Small intestine (tissue), 16 donors: ENCODE results near the gene SMPX. TPM values are rescaled to one million over a fixed set of nuclear protein-coding genes. Genes with fewer than 3 reads are reported as not detected.

Experiments
- DNase-seq, 2 donors: peaks; one replicate each; pipeline versions ENCODE4 v3.0.0 to v3.0.0-alpha.2; 2013
- FAIRE-seq: peaks from 2 replicates; lab custom pipeline; 2012; peaks lifted over from hg19 to GRCh38; lab: Jason Lieb, UNC
- H3K27ac ChIP-seq, 3 donors: one replicate each; pipeline ENCODE4 v1.5.1; 2013; ENCODE audit warnings: low read length in 2 of 3, mild to moderate bottlenecking in 2 of 3, control low read depth in 1 of 3, inconsistent platforms in 1 of 3, low read depth in 1 of 3, moderate library complexity in 1 of 3
- H3K27me3 ChIP-seq, 3 donors: one replicate each; pipeline ENCODE4 v1.6.1; 2013; ENCODE audit warnings: low read length in 3 of 3, inconsistent platforms in 1 of 3; ENCODE audit not compliant: control insufficient read depth in 3 of 3, insufficient read depth in 3 of 3
- H3K36me3 ChIP-seq, 3 donors: one replicate each; pipeline ENCODE4 v1.6.1; 2013; ENCODE audit warnings: low read length in 3 of 3, inconsistent platforms in 1 of 3, low read depth in 1 of 3, mild to moderate bottlenecking in 1 of 3, moderate library complexity in 1 of 3; ENCODE audit not compliant: control insufficient read depth in 3 of 3, insufficient read depth in 2 of 3
- H3K4me1 ChIP-seq, 3 donors: one replicate each; pipeline ENCODE4 v1.6.1; 2013; ENCODE audit warnings: low read length in 2 of 3, inconsistent platforms in 1 of 3, low read depth in 1 of 3, mild to moderate bottlenecking in 1 of 3, moderate library complexity in 1 of 3; ENCODE audit not compliant: control insufficient read depth in 3 of 3, insufficient read depth in 2 of 3
- H3K4me3 ChIP-seq, 3 donors: one replicate each; pipeline ENCODE4 v1.5.1; 2013; ENCODE audit warnings: low read length in 3 of 3, control low read depth in 1 of 3, inconsistent platforms in 1 of 3, low read depth in 1 of 3, mild to moderate bottlenecking in 1 of 3, moderate library complexity in 1 of 3
- H3K9me3 ChIP-seq, 2 donors: one replicate each; pipeline ENCODE4 v1.6.1; 2013; ENCODE audit warnings: low read depth in 1 of 2, low read length in 1 of 2; ENCODE audit not compliant: control insufficient read depth in 2 of 2, insufficient read depth in 1 of 2
- WGBS, 3 donors: extraction: QIAGEN DNeasy Blood & Tissue Kit; methylation state at CpG; one replicate each; pipeline ENCODE4 v1.1.7; 2013; 5-methylcytosine and 5-hydroxymethylcytosine counted together
- long read RNA-seq, 10 donors: transcript quantifications; one replicate each; lab custom pipeline, GENCODE V29; 2026
- polyA plus RNA-seq, 4 donors: library from polyadenylated mRNA; stranded (reverse) in 3 of 4; unstranded in 1 of 4; fragments of 200-250 nt in 3 of 4; fragments of 120-200 nt in 1 of 4; gene quantifications; one replicate each; pipeline versions ENCODE4 v1.2.1 to v1.2.3, GENCODE V29; 2013
- donor health status: healthy with polysubstance abuse.
- donor health status: control.
- donor health status: control.
- donor health status: Bipolar disorder and iron deficiency.
- donor health status: healthy.

SMPX gene
- 1 to 10 TPM in 1 of 4 donors, under 1 TPM in 2, not detected in 1; 0.24 to 4.1 (median 0.78) TPM for polyA plus RNA-seq
- long read RNA-seq, donor 1, partial matches to known transcripts: 0 of 2 reads
- long read RNA-seq, donor 1, other reads (novel, unspliced or antisense): 0 of 2 reads
- long read RNA-seq, donor 2: 0 reads
- long read RNA-seq, donor 3, partial matches to known transcripts: 0 of 1 reads
- long read RNA-seq, donor 3, other reads (novel, unspliced or antisense): 0 of 1 reads
- long read RNA-seq, donor 4: 0 reads
- long read RNA-seq, donor 5, partial matches to known transcripts: 0 of 1 reads
- long read RNA-seq, donor 5, other reads (novel, unspliced or antisense): 0 of 1 reads
- long read RNA-seq, donor 6, partial matches to known transcripts: 0 of 1 reads
- long read RNA-seq, donor 6, other reads (novel, unspliced or antisense): 0 of 1 reads
- long read RNA-seq, donor 7, transcript SMPX-204 (5 exons, 767 nt): minor isoform, 5 of 597 reads
- long read RNA-seq, donor 7, transcript SMPX-203 (5 exons, 891 nt): major isoform, 435 of 597 reads
- long read RNA-seq, donor 7, partial matches to known transcripts: 157 of 597 reads
- long read RNA-seq, donor 7, other reads (novel, unspliced or antisense): 0 of 597 reads
- long read RNA-seq, donor 8, transcript SMPX-203 (5 exons, 891 nt): major isoform, 10 of 10 reads
- long read RNA-seq, donor 8, partial matches to known transcripts: 0 of 10 reads
- long read RNA-seq, donor 8, other reads (novel, unspliced or antisense): 0 of 10 reads
- long read RNA-seq, donor 9: 0 reads
- long read RNA-seq, donor 10, partial matches to known transcripts: 0 of 3 reads
- long read RNA-seq, donor 10, other reads (novel, unspliced or antisense): 0 of 3 reads

DNA sequence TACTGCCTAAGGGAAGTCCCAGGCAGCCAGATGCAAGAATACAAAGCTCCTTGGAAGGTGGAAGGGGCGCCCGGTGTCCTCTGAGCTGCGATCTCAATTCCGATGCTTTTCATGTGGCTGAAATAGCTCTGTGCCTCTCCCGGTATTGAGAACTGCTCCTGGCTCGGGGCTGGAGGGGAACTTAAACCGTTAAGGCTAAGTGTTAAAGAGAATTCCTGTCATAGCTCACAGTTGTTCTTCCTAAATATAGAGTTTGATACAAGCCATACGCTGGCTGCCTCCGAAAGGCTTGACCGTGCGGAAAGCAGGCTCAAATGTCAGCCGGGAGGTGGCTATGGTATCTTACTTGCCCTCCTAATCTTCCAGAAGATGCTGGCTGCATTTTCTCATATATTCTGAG is at the start of gene SMPX:
Gene SMPX (minus strand): TSS at position 157 of the 400 bp plus-strand sequence. CDS start 3,826 bp downstream, outside the sequence.
- H3K27ac ChIP-seq: no peak within 1 kb of the TSS
- FAIRE-seq (no peak), DNase-seq (no peak)
- H3K4me3 ChIP-seq: no peak within 1 kb of the TSS
- H3K27me3 ChIP-seq: no peaks in the 10 kb centered on the region
- no peaks in the 10 kb centered on the region for H3K36me3 ChIP-seq
- no peaks in the 10 kb centered on the region for H3K4me1 ChIP-seq
- 69 to 92% (median 80%) methylated on average over 12 of the region's 12 CpGs for WGBS, 3 donors
- no peaks in the 10 kb centered on the region for H3K9me3 ChIP-seq

- Histone ChIP-seq H3K4me3 (no peak overlapping the region), H3K36me3 (no peaks in the 10 kb centered on the region), H3K27me3 (no peaks in the 10 kb centered on the region), H3K27ac (no peak overlapping the region), H3K4me1 (peaks cover 0 to 15% (median 0%) of the 10 kb centered on the region in 3 donors), H3K9me3 (peaks cover 0 to 4% of the 10 kb centered on the region in 2 donors)
- DNase-seq (peak; percentile 9 to 27), FAIRE-seq (no peak)
Measured at GRCh38 chrX:21806691-21807090, 48.8 kb upstream of the SMPX start.

DNA sequence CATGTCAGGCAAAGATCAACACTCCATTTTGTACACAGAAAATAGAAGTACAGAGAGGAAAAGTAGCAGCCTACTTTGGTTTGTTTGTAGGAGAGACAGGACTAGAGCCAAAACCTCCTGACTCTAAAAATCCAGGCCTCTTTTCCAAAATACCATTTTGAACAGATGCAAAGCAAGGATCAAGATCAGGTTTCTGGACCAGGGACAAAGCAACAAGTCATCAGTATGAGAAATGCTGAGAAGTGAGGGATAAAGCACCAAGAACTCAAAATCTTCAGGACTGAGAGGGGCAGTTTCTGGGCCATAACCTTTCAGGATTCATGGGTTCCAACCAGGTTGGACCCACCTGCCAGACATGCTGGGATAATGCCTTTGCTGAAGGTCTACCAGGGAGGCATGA is 44.9 kb upstream of the SMPX start:
- H3K27ac ChIP-seq: no peak overlapping the region
- peaks cover 0 to 2% (median 0%) of the 10 kb centered on the region in 3 donors for H3K27me3 ChIP-seq
- no peak overlapping the region for H3K4me3 ChIP-seq
- DNase-seq (no peak), FAIRE-seq (no peak)
- peaks cover 0 to 25% (median 0%) of the 10 kb centered on the region in 3 donors for H3K4me1 ChIP-seq
- no peaks in the 10 kb centered on the region for H3K9me3 ChIP-seq
- no peaks in the 10 kb centered on the region for H3K36me3 ChIP-seq

DNA sequence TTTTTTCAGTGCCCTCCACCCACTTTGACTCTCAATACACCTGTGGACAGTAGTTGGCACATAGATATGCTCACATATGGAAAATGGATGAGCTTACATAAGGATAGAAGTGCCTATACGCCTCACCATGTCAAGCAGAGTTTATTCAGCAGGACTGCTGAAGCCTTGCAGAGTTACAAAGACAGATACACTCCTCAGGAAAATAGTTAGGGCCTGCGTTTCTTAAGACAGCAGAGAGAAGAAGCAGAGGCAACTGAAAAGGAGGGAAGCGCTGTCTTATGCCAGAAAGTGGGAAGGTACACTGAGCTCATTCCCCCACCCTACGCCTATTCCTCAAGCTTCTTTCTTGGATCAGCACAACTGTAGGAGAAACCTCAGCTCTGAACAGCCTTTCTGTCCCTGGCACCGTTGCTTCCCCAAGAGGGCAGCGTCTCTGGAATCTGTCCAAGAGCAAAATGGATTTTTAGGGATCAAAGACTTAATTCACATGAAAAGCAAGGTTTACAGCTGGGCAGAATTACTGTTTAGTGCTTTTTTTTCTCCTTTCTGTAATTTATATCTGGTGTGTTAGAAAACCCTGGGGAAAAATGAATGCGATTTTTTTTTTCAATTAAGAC is 44.2 kb upstream of the SMPX start:
- no peaks in the 10 kb centered on the region for H3K36me3 ChIP-seq

GRCh38 chrX:21800344-21800770 is 42.4 kb upstream of the SMPX start:
- 0 to 15% (median 9%) methylated on average over 1 of the region's 1 CpG for WGBS, 3 donors
- FAIRE-seq (no peak), DNase-seq (no peak)
- no peak overlapping the region for H3K4me3 ChIP-seq
- H3K4me1 ChIP-seq: peaks cover 0 to 25% (median 0%) of the 10 kb centered on the region in 3 donors
- H3K27ac ChIP-seq: no peak overlapping the region
- no peaks in the 10 kb centered on the region for H3K9me3 ChIP-seq
- H3K27me3 ChIP-seq: peaks cover 0 to 2% (median 0%) of the 10 kb centered on the region in 3 donors
- no peaks in the 10 kb centered on the region for H3K36me3 ChIP-seq

More for the DNA sequence above, 44.2 kb upstream of the SMPX start:
- WGBS, 3 donors: 47 to 58% (median 48%) methylated on average over 7 of the region's 7 CpGs
- H3K4me3 ChIP-seq: no peak overlapping the region
- FAIRE-seq (no peak), DNase-seq (no peak)
- peaks cover 0 to 2% (median 0%) of the 10 kb centered on the region in 3 donors for H3K27me3 ChIP-seq
- peaks cover 0 to 25% (median 0%) of the 10 kb centered on the region in 3 donors for H3K4me1 ChIP-seq
- H3K9me3 ChIP-seq: no peaks in the 10 kb centered on the region
- peak overlapping the region in 1 of 3 donors; percentile 4 for H3K27ac ChIP-seq

- Histone ChIP-seq H3K4me3 (no peak overlapping the region), H3K9me3 (no peaks in the 10 kb centered on the region), H3K27ac (no peak overlapping the region), H3K36me3 (no peaks in the 10 kb centered on the region), H3K4me1 (peaks cover 0 to 25% (median 0%) of the 10 kb centered on the region in 3 donors), H3K27me3 (peaks cover 0 to 2% (median 0%) of the 10 kb centered on the region in 3 donors)
- WGBS, 3 donors: 76 to 92% (median 81%) methylated on average over 6 of the region's 6 CpGs
- DNase-seq (no peak), FAIRE-seq (no peak)
Measured at GRCh38 chrX:21799767-21800166, 41.9 kb upstream of the SMPX start.

GRCh38 chrX:21798677-21799219 is 40.8 kb upstream of the SMPX start:
- H3K4me3 ChIP-seq: no peak overlapping the region
- no peak overlapping the region for H3K27ac ChIP-seq
- WGBS, 3 donors: 19 to 56% (median 55%) methylated on average over 6 of the region's 6 CpGs
- H3K4me1 ChIP-seq: peaks cover 0 to 18% (median 0%) of the 10 kb centered on the region in 3 donors
- no peaks in the 10 kb centered on the region for H3K9me3 ChIP-seq
- DNase-seq (peak; percentile 1 to 19), FAIRE-seq (no peak)
- peaks cover 0 to 2% (median 0%) of the 10 kb centered on the region in 3 donors for H3K27me3 ChIP-seq
- no peaks in the 10 kb centered on the region for H3K36me3 ChIP-seq

DNA sequence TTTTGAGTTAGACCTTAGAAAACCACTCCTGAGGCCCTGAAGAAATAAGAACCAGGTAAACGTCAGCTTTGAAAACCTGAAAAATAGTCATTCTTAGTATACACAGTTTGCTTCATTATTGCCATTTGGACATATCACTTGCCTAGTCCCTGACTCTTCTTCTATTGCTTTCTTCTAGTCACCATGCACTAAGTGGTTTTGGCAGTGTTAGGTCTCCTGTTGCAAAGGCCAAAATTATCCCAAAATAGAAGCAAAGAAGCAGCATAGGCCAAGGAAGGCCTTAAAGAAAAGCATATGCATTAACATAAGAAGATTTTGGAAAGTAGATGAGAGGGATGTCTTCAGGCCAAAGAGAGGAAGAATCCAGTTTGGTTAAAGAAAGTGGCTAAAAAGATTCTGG is 24.1 kb upstream of the SMPX start:
- Histone ChIP-seq H3K27ac (no peak overlapping the region), H3K27me3 (no peaks in the 10 kb centered on the region), H3K9me3 (no peaks in the 10 kb centered on the region), H3K4me3 (no peak overlapping the region), H3K4me1 (no peaks in the 10 kb centered on the region), H3K36me3 (no peaks in the 10 kb centered on the region)
- DNase-seq (no peak), FAIRE-seq (no peak)
- 87 to 93% (median 88%) methylated on average over 1 of the region's 1 CpG for WGBS, 3 donors
